MM.1S (cell line): ENCODE measurements around the gene MORN5.

Experiments used
- EZH2 ChIP-seq: fragments of 300-600 bp; sonication (generic); optimal IDR thresholded peaks from 2 replicates; pipeline ENCODE3; 2017; ENCODE audit warnings: low read depth, mild to moderate bottlenecking, antibody characterized with exemption, low read length, mixed read lengths
- TF ChIP-seq, protein P1 (sequence below): fragments of 300-600 bp; sonication (generic); IDR thresholded peaks from 2 replicates; pipeline ENCODE4 v1.5.1; 2016; ENCODE audit warnings: antibody characterized with exemption, low read length, mixed read lengths

DNA sequence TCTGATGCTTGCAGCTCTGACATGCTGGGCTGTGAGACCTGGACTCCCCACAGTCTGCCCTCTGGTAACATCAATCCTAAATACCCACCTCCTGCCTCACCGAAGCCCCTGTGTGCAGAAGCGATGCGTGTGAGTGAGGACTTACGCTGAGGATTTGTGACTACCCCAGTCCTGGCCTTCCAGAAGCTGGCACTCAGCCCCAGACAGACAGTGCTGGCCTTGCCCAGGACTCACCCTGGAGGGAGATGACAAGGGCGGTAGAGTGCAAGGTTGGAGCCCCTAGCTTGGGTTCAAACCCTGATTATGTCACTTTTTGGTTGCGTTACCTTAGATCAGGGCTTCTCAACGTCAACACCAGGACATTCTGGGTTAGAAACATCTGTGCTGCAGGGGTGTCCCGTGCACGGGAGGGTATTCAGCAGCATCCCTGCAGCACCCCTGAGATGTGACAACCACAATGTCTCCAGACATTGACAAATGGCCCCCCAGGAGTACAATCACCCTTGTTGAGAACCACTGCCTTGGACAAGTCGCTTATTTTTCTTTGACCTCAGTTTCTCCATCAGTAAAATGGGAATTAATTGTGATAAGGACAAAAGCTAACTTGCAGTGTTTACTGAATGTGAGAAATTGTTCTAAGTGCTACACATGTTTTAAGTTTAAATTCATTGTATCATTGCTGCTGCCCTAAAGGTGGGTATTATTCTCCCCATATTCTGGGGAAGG lies 43.1 kb upstream of the MORN5 start:
- TF ChIP-seq, protein P1, sequence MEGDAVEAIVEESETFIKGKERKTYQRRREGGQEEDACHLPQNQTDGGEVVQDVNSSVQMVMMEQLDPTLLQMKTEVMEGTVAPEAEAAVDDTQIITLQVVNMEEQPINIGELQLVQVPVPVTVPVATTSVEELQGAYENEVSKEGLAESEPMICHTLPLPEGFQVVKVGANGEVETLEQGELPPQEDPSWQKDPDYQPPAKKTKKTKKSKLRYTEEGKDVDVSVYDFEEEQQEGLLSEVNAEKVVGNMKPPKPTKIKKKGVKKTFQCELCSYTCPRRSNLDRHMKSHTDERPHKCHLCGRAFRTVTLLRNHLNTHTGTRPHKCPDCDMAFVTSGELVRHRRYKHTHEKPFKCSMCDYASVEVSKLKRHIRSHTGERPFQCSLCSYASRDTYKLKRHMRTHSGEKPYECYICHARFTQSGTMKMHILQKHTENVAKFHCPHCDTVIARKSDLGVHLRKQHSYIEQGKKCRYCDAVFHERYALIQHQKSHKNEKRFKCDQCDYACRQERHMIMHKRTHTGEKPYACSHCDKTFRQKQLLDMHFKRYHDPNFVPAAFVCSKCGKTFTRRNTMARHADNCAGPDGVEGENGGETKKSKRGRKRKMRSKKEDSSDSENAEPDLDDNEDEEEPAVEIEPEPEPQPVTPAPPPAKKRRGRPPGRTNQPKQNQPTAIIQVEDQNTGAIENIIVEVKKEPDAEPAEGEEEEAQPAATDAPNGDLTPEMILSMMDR, result no peak
- no peak for TF ChIP-seq EZH2
